PC-9 (cell line): ENCODE measurements around the gene EHBP1L1. TPM values are rescaled to one million over a fixed set of nuclear protein-coding genes. Genes with fewer than 3 reads are reported as not detected.

Source experiments
- BruUV-seq: library from RNA; stranded (reverse); fragments of 400-500 nt; replicated peaks from 2 replicates; lab custom pipeline; 2021; lab: Mats Ljungman, UMichigan
- CTCF ChIA-PET: fragments of 300-600 bp; sonication (Branson Sonifier 250); formaldehyde crosslinking; loops from one replicate; lab custom pipeline; 2022; ENCODE audit warnings: antibody characterized with exemption; lab: Charles Lee
- POLR2A ChIA-PET: fragments of 300-600 bp; sonication (Branson Sonifier 250); formaldehyde crosslinking; loops from one replicate; lab custom pipeline; 2022; ENCODE audit warnings: antibody characterized with exemption; ENCODE audit not compliant: unreplicated experiment; lab: Charles Lee
- DNase-seq, 2 experiments: peaks; one replicate each; pipeline versions ENCODE4 v3.0.0 to v3.0.0-alpha.2; 2015 to 2022; ENCODE audit warnings: mixed read lengths in 1 of 2
- H2AFZ ChIP-seq: fragments of 200-600 bp; sonication (generic); 2 replicates; pipeline ENCODE4 v1.8.1; 2017; ENCODE audit warnings: antibody characterized with exemption
- H3F3A ChIP-seq: fragments of 200-600 bp; sonication (generic); 2 replicates; pipeline ENCODE4 v1.8.1; 2017; ENCODE audit warnings: antibody characterized with exemption, mild to moderate bottlenecking, low read depth; ENCODE audit not compliant: insufficient read depth
- H3K27ac ChIP-seq: fragments of 200-600 bp; sonication (generic); 2 replicates; pipeline ENCODE4 v1.6.1; 2016; ENCODE audit warnings: mixed run types
- H3K27me3 ChIP-seq: fragments of 200-600 bp; sonication (generic); 2 replicates; pipeline ENCODE4 v1.6.1; 2016; ENCODE audit warnings: low read depth, mixed run types; ENCODE audit not compliant: insufficient read depth
- H3K36me3 ChIP-seq: fragments of 200-600 bp; sonication (generic); 2 replicates; pipeline ENCODE4 v1.6.1; 2016; ENCODE audit warnings: low read depth, mixed run types
- H3K4me1 ChIP-seq: fragments of 200-600 bp; sonication (generic); replicated peaks from 2 replicates; pipeline ENCODE4 v1.6.1; 2016; ENCODE audit warnings: mixed run types; ENCODE audit not compliant: insufficient read depth
- H3K4me2 ChIP-seq: fragments of 200-600 bp; sonication (generic); 2 replicates; pipeline ENCODE4 v1.6.1; 2017; ENCODE audit warnings: mixed run types
- H3K4me3 ChIP-seq: fragments of 200-600 bp; sonication (generic); 2 replicates; pipeline ENCODE4 v1.6.1; 2016; ENCODE audit warnings: mixed run types
- H3K79me2 ChIP-seq: fragments of 200-600 bp; sonication (generic); 2 replicates; pipeline ENCODE4 v1.6.1; 2017; ENCODE audit warnings: low read depth, mixed run types
- H3K9me2 ChIP-seq: fragments of 200-600 bp; sonication (generic); 2 replicates; pipeline ENCODE4 v1.8.1; 2017; ENCODE audit warnings: mild to moderate bottlenecking; ENCODE audit not compliant: insufficient read depth
- H3K9me3 ChIP-seq: fragments of 200-600 bp; sonication (generic); 2 replicates; pipeline ENCODE4 v1.8.1; 2016; ENCODE audit warnings: low read depth; ENCODE audit not compliant: insufficient read depth
- H4K20me1 ChIP-seq: fragments of 200-600 bp; sonication (generic); 2 replicates; pipeline ENCODE4 v1.8.1; 2017; ENCODE audit not compliant: insufficient read depth
- CTCF ChIP-seq: fragments of 200-600 bp; sonication (generic); conservative IDR thresholded peaks from 2 replicates; pipeline ENCODE4 v1.6.1; 2017; ENCODE audit warnings: mixed run types, antibody characterized with exemption, mild to moderate bottlenecking, moderate library complexity
- EZH2 ChIP-seq: fragments of 200-600 bp; sonication (generic); IDR thresholded peaks from 2 replicates; pipeline ENCODE4 v1.8.0; 2017; ENCODE audit warnings: antibody characterized with exemption, low read depth
- intact Hi-C: fragments of 100-400 bp; cut with micrococcal nuclease; formaldehyde crosslinking; loops from one replicate; pipeline ENCODE4 v1.10.0; 2022; ENCODE audit not compliant: unreplicated experiment
- total RNA-seq: library from RNA; stranded (reverse); gene quantifications from 2 replicates; pipeline ENCODE4 v1.2.3, GENCODE V29; 2021

Gene EHBP1L1
- total RNA-seq, 1 experiment from 2014 or later, result 123 TPM

- CTCF ChIA-PET, result interaction anchor here (2.0 to 3.4 kb wide), 2 partner anchors 12 to 30 kb away, joined by 8 to 25 read pairs; no protein-coding TSS in a partner anchor
- BruUV-seq, result no TSS peak
- H3K27ac ChIP-seq, result no peak overlapping the region
- no peaks in the 10 kb centered on the region for H3K27me3 ChIP-seq
- intact Hi-C loops, result loop anchor here (2.0 to 5.0 kb wide), 7 partner anchors 44 to 481 kb away; partner anchors contain the start of genes CST6, KAT5, NEAT1 and SCYL1
- H2AFZ ChIP-seq, result no peak overlapping the region
- H3F3A ChIP-seq, result peaks cover 70% of the 10 kb centered on the region
- H3K4me2 ChIP-seq, result peak overlapping the region; percentile 96
- peaks cover 51% of the 10 kb centered on the region for H3K4me1 ChIP-seq
- DNase-seq, result no peak
- no peaks in the 10 kb centered on the region for H3K9me3 ChIP-seq
- peak overlapping the region; percentile 73; the same call in 1 of the 2 replicates for H3K4me3 ChIP-seq
- H3K9me2 ChIP-seq, result no peaks in the 10 kb centered on the region
- H4K20me1 ChIP-seq, result no peaks in the 10 kb centered on the region
- H3K79me2 ChIP-seq, result peaks cover 58% of the 10 kb centered on the region
- TF ChIP-seq EZH2 (no peak), CTCF (no peak)
- peaks cover 5% of the 10 kb centered on the region; the same call in 1 of the 2 replicates for H3K36me3 ChIP-seq
- POLR2A ChIA-PET, result interaction anchor here (0.5 to 0.7 kb wide), 5 partner anchors 19 to 363 kb away, joined by 3 to 7 read pairs (median 4); no protein-coding TSS in a partner anchor
Measured at GRCh38 chr11:65571420-65571819, 4.4 kb upstream of the EHBP1L1 start.

- Histone ChIP-seq H3K79me2 (peaks cover 58% of the 10 kb centered on the region), H2AFZ (no peak overlapping the region), H3F3A (peaks cover 70% of the 10 kb centered on the region), H4K20me1 (no peaks in the 10 kb centered on the region), H3K4me2 (peak overlapping the region; percentile 96), H3K9me2 (no peaks in the 10 kb centered on the region), H3K27me3 (no peaks in the 10 kb centered on the region), H3K4me3 (peak overlapping the region; percentile 73), H3K27ac (no peak overlapping the region), H3K4me1 (peaks cover 55% of the 10 kb centered on the region), H3K36me3 (peaks cover 5% of the 10 kb centered on the region; the same call in 1 of the 2 replicates), H3K9me3 (no peaks in the 10 kb centered on the region)
- ChIA-PET CTCF (interaction anchor here (0.6 to 3.4 kb wide), 10 partner anchors 11 to 413 kb away, joined by 3 to 30 read pairs (median 10); partner anchors contain the start of gene PCNX3), POLR2A (interaction anchor here (0.5 to 1.5 kb wide), 9 partner anchors 19 to 364 kb away, joined by 3 to 47 read pairs (median 4); no protein-coding TSS in a partner anchor)
- TF ChIP-seq CTCF (peak; percentile 70), EZH2 (no peak)
- no TSS peak for BruUV-seq
- intact Hi-C loops, result loop anchor here (2.0 to 5.0 kb wide), 7 partner anchors 45 to 480 kb away; partner anchors contain the start of genes CST6, KAT5, NEAT1 and SCYL1
- DNase-seq, result peak; percentile 56 to 75
Measured at GRCh38 chr11:65571940-65572339, 3.9 kb upstream of the EHBP1L1 start.

- peaks cover 55% of the 10 kb centered on the region for H3K79me2 ChIP-seq
Measured at GRCh38 chr11:65572356-65573051, 3.3 kb upstream of the EHBP1L1 start, which contains the start of gene FAM89B. TSS of gene FAM89B (plus strand) at chr11:65572538. CDS start at chr11:65572670, 132 bp downstream.

More at GRCh38 chr11:65572356-65573051, 3.3 kb upstream of the EHBP1L1 start, which contains the start of gene FAM89B:
- Histone ChIP-seq H2AFZ (no peak within 1 kb of the TSS), H3F3A (peaks cover 72% of the 10 kb centered on the region), H3K27me3 (no peaks in the 10 kb centered on the region), H3K9me3 (no peaks in the 10 kb centered on the region), H3K4me3 (peak within 1 kb of the TSS; percentile 73), H3K4me1 (peaks cover 61% of the 10 kb centered on the region), H4K20me1 (peaks cover under 1% of the 10 kb centered on the region; the same call in 1 of the 2 replicates), H3K9me2 (no peaks in the 10 kb centered on the region), H3K4me2 (peak within 1 kb of the TSS; percentile 96), H3K36me3 (peaks cover 5% of the 10 kb centered on the region; the same call in 1 of the 2 replicates), H3K27ac (no peak within 1 kb of the TSS)
- no TSS peak for BruUV-seq
- CTCF ChIA-PET, result interaction anchor here (0.6 to 3.4 kb wide), 12 partner anchors 12 to 413 kb away, joined by 3 to 30 read pairs (median 7); partner anchors contain the start of genes FRMD8 and PCNX3
- DNase-seq, result peak; percentile 67 to 91
- POLR2A ChIA-PET, result interaction anchor here (0.5 to 1.5 kb wide), 9 partner anchors 12 to 257 kb away, joined by 3 to 47 read pairs (median 4); no protein-coding TSS in a partner anchor
- TF ChIP-seq CTCF (no peak), EZH2 (no peak)
- intact Hi-C loops, result loop anchor here (5.0 kb wide), 5 partner anchors 45 to 480 kb away; partner anchors contain the start of genes CST6, KAT5, NEAT1 and SCYL1
